Measurements from ENCODE around the gene NFIA.
"Not testable (repeated sequence)": the region's sequence is repeated elsewhere in the genome, so short reads cannot be mapped to it uniquely, and the experiment has no call there.

The NFIA gene

DNA sequence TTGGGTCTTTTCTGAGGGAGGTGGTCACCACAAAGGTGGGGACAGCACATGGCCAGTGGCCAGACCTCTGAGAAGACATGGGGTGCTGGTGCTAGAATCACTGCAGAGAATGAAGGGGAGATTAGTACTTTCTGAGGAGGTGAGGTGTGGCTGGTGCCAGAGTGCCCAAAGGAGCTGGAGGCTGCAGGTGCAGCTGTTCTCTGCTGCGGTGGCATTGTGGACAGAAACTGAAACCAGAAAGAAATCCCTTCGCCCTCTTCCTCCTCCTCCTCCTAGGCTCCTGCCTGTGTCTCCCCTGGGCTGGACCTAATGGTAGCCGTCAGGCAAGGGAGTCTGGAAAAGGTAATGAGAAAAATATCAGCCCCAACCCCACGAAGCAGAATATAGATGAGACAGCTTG, 380.9 kb downstream of the NFIA start:
- Histone ChIP-seq H3K27me3 (replicated peaks) (no peaks in the 10 kb centered on the region), H3K4me3 (ENCODE audit: low read depth, low read length) (no peak overlapping the region), H3K27ac (no peak overlapping the region), H3K36me3 (replicated peaks) (no peaks in the 10 kb centered on the region)
- DNase-seq: no peak
- TF ChIP-seq CTCF (IDR thresholded peaks at IDR 0.05; ENCODE audit: low read depth, low read length, missing control alignments): no peak
- in situ Hi-C loops (cut with HindIII; ENCODE audit: low pct_ligation_motif_present, low sequenced_read_pairs): no loop called here

- H3K27ac ChIP-seq; in situ Hi-C loops (cut with HindIII; ENCODE audit: low pct_ligation_motif_present, low sequenced_read_pairs); H3K36me3 ChIP-seq (replicated peaks); H3K4me3 ChIP-seq (ENCODE audit: low read depth, low read length); DNase-seq; H3K27me3 ChIP-seq (replicated peaks): not testable (repeated sequence)
Observed at GRCh38 chr1:61467836-61468235, 385.5 kb downstream of the NFIA start.

DNA sequence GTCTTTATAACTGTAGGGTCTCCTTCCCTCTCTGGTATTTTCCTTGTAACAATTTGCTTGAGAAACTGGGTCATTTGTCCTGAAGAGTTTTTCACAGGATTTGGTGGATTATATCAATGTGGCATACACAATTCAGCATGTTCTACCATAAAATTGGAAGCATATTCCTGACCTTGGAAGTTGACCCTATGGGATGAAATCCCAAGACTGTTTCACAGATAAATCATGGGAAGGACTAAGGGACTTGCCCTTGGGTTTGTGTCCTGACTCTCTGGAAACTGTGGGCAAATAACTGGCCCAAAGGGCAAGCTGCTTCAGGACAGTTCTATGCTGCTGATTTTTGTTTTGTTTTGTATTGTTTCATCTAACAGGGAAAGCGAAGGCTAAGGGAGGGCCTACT, 387.0 kb downstream of the NFIA start:
- no peak for TF ChIP-seq CTCF (IDR thresholded peaks at IDR 0.05; ENCODE audit: low read depth, low read length, missing control alignments)
- no peak for DNase-seq
- H3K4me3 ChIP-seq (ENCODE audit: low read depth, low read length): no peak overlapping the region
- no peak overlapping the region for H3K27ac ChIP-seq
- in situ Hi-C loops (cut with HindIII; ENCODE audit: low pct_ligation_motif_present, low sequenced_read_pairs): no loop called here
- H3K36me3 ChIP-seq (replicated peaks): no peaks in the 10 kb centered on the region
- H3K27me3 ChIP-seq (replicated peaks): no peaks in the 10 kb centered on the region

DNA sequence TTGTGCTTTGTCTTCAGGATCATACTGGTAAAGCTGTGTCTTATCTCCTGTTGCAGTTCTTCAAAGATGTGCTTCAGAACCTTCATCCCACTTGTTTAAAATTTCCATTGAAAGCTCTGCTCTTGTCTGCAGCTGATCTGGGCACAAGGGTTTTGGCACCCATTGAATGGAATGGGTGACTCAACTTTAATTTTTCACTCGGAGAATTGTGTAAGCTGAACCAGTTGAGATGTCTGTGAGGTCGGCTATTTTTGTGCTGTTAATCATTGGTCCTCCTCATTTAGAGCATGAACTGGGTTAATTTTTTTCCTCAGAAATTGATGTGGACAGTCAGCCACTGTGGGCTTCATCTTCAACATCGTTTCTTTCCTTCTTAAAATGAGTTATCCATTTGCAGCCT, 390.5 kb downstream of the NFIA start:
- H3K27ac ChIP-seq: no peak overlapping the region
- in situ Hi-C loops (cut with HindIII; ENCODE audit: low pct_ligation_motif_present, low sequenced_read_pairs): no loop called here
- no peak overlapping the region for H3K4me3 ChIP-seq (ENCODE audit: low read depth, low read length)
- TF ChIP-seq CTCF (IDR thresholded peaks at IDR 0.05; ENCODE audit: low read depth, low read length, missing control alignments): no peak
- no peak for DNase-seq
- no peaks in the 10 kb centered on the region for H3K27me3 ChIP-seq (replicated peaks)
- H3K36me3 ChIP-seq (replicated peaks): no peaks in the 10 kb centered on the region

DNA sequence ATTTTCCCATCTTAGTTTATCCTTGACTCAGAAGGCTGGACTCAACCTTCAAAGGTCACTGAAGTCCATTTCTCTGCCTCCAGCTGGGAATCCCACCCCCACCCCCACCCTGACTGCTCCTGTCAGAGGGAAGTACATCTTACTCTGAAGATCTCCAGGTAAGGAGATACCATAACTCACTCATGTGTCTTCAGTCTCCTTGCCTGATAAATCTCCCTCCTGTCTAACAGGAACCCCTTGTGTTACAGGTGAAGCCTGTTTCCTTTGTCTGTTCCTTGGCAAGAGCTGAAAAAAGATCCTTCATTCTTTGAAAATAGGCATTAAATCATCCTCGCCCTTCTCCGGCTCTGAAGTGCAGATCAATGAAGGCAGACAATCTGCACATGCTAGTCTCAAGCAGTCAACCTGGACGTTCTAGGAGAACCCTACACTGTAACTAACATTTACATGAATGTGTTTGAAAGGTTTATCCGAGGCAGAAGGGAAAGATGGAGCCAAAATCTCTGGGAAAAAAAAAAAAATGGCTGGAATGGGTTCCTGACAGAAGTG, 392.0 kb downstream of the NFIA start:
- Histone ChIP-seq H3K27ac (no peak overlapping the region), H3K4me3 (ENCODE audit: low read depth, low read length) (no peak overlapping the region), H3K36me3 (replicated peaks) (no peaks in the 10 kb centered on the region), H3K27me3 (replicated peaks) (no peaks in the 10 kb centered on the region)
- TF ChIP-seq CTCF (IDR thresholded peaks at IDR 0.05; ENCODE audit: low read depth, low read length, missing control alignments): no peak
- no peak for DNase-seq
- in situ Hi-C loops (cut with HindIII; ENCODE audit: low pct_ligation_motif_present, low sequenced_read_pairs): no loop called here

DNA sequence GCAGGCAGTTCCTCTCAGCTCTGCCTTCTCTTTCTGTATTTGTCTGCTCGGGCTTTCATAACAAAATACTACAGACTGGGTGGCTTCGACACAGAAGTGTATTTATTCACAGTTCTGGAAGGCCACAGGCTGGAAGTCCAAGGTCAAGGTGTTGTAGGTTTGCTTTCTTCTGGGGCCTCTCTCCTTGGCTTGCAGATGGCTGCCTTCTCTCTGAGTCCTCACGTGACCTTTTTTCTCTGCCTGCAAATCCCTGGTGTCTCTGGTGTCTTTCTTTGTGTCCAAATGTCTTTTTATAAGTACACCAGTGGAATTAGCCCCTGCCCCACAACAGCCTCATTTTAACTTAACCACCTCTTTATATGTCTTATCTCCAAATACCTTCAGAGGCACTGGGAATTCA, 392.6 kb downstream of the NFIA start:
- in situ Hi-C loops (cut with HindIII; ENCODE audit: low pct_ligation_motif_present, low sequenced_read_pairs): no loop called here
- Histone ChIP-seq H3K27ac (no peak overlapping the region), H3K4me3 (ENCODE audit: low read depth, low read length) (no peak overlapping the region), H3K27me3 (replicated peaks) (no peaks in the 10 kb centered on the region), H3K36me3 (replicated peaks) (no peaks in the 10 kb centered on the region)
- no peak for TF ChIP-seq CTCF (IDR thresholded peaks at IDR 0.05; ENCODE audit: low read depth, low read length, missing control alignments)
- DNase-seq: no peak
